ENCODE measurements around the gene OR13A1.

GRCh38 chr10:45265996-45266395, 49.4 kb downstream of the OR13A1 start:
- TF ChIP-seq SP1 (IDR thresholded peaks at IDR 0.05) (no peak), L3MBTL2 (conservative IDR thresholded peaks at IDR 0.05) (no peak), HDGF (IDR thresholded peaks at IDR 0.05; ENCODE audit: borderline replicate concordance) (no peak), PKNOX1 (IDR thresholded peaks at IDR 0.05) (no peak), FOXM1 (IDR thresholded peaks at IDR 0.05; ENCODE audit: borderline replicate concordance) (no peak), ELF4 (IDR thresholded peaks at IDR 0.05) (no peak), LEF1 (IDR thresholded peaks at IDR 0.05; ENCODE audit: borderline replicate concordance) (no peak)

Data from HEK293T (cell line).